Endodermal cell (in vitro differentiated cells): ENCODE data around the gene SLIT3. TPM values are rescaled to one million over a fixed set of nuclear protein-coding genes. Genes with fewer than 3 reads are reported as not detected.

Experiments
- DNase-seq: peaks from one replicate; pipeline ENCODE4 v3.0.0-alpha.2; 2017
- H3K27ac ChIP-seq: 2 replicates; pipeline ENCODE4 v1.5.1; 2013; ENCODE audit warnings: mild to moderate bottlenecking, low read depth, low read length, moderate library complexity
- H3K27me3 ChIP-seq: 2 replicates; pipeline ENCODE4 v1.6.1; 2013; ENCODE audit warnings: mild to moderate bottlenecking, low read length, moderate library complexity; ENCODE audit not compliant: insufficient read depth, control insufficient read depth, poor library complexity, severe bottlenecking
- H3K36me3 ChIP-seq: 2 replicates; pipeline ENCODE4 v1.7.0; 2013; ENCODE audit warnings: mild to moderate bottlenecking, low read length, moderate library complexity; ENCODE audit not compliant: control insufficient read depth, insufficient read depth
- H3K4me1 ChIP-seq: one replicate; pipeline ENCODE4 v1.7.0; 2013; ENCODE audit warnings: low read length; ENCODE audit not compliant: control insufficient read depth, insufficient read depth
- H3K4me3 ChIP-seq: 2 replicates; pipeline ENCODE4 v1.5.1; 2013; ENCODE audit warnings: mild to moderate bottlenecking, low read length, moderate library complexity
- H3K9ac ChIP-seq: 2 replicates; pipeline ENCODE4 v1.6.1; 2013; ENCODE audit warnings: mild to moderate bottlenecking, low read length, moderate library complexity; ENCODE audit not compliant: poor library complexity, severe bottlenecking; ENCODE audit errors: extremely low read depth
- H3K9me3 ChIP-seq: 2 replicates; pipeline ENCODE4 v1.6.1; 2013; ENCODE audit warnings: mild to moderate bottlenecking, low read length, moderate library complexity; ENCODE audit not compliant: control insufficient read depth
- H3K27ac Mint-ChIP-seq: 2 replicates; pipeline ENCODE4 v1.8.0; 2020; ENCODE audit warnings: mixed read lengths
- H3K27me3 Mint-ChIP-seq: 2 replicates; pipeline ENCODE4 v1.8.0; 2021; ENCODE audit warnings: mild to moderate bottlenecking, mixed read lengths; ENCODE audit not compliant: insufficient read depth
- H3K36me3 Mint-ChIP-seq: 2 replicates; pipeline ENCODE4 v1.8.0; 2020; ENCODE audit warnings: low read depth, mixed read lengths
- H3K4me1 Mint-ChIP-seq: 2 replicates; pipeline ENCODE4 v1.8.0; 2020; ENCODE audit warnings: mixed read lengths
- H3K4me3 Mint-ChIP-seq: 2 replicates; pipeline ENCODE4 v1.8.0; 2020; ENCODE audit warnings: mild to moderate bottlenecking, moderate library complexity, mixed read lengths
- H3K9me3 Mint-ChIP-seq: 2 replicates; pipeline ENCODE4 v1.8.0; 2020; ENCODE audit warnings: mild to moderate bottlenecking, mixed read lengths
- CTCF ChIP-seq: fragments of 200-600 bp; sonication (generic); conservative IDR thresholded peaks from 2 replicates; pipeline ENCODE4 v1.5.0; 2021; ENCODE audit warnings: antibody characterized with exemption, mild to moderate bottlenecking
- WGBS, 2 experiments: methylation state at CpG; one replicate each; pipeline versions ENCODE4 v1.1.5 to v1.1.7; 2013; ENCODE audit warnings: missing lambda C conversion rate in 2 of 2, mixed read lengths in 1 of 2; ENCODE audit not compliant: insufficient coverage in 1 of 2, insufficient read length in 1 of 2; 5-methylcytosine and 5-hydroxymethylcytosine counted together
- total RNA-seq, 2 donors: library from RNA; stranded (reverse); fragmentation: NEBNext Ultra II Directional in 1 of 2; extraction: Animal tissue kit (Norgen Biotek cat#: 25700) in 1 of 2; gene quantifications; 2 replicates in 1 of 2; 3 replicates in 1 of 2; pipeline ENCODE4 v1.2.1, GENCODE V29; 2021

Gene SLIT3
- total RNA-seq, 2 donors from 2014 or later: 2.5 to 3.4 TPM

- no peak for TF ChIP-seq CTCF
- Mint-ChIP-seq H3K4me3 (no peak overlapping the region), H3K4me1 (peaks cover 41% of the 10 kb centered on the region), H3K36me3 (no peaks in the 10 kb centered on the region), H3K27me3 (peaks cover 25% of the 10 kb centered on the region), H3K27ac (no peak overlapping the region), H3K9me3 (no peaks in the 10 kb centered on the region)
- DNase-seq: no peak
- Histone ChIP-seq H3K36me3 (no peaks in the 10 kb centered on the region), H3K27ac (no peak overlapping the region), H3K4me1 (peaks cover 9% of the 10 kb centered on the region), H3K9me3 (no peaks in the 10 kb centered on the region), H3K9ac (no peak overlapping the region), H3K4me3 (no peak overlapping the region), H3K27me3 (peaks cover 9% of the 10 kb centered on the region)
- 96 to 100% methylated on average over 2 of the region's 2 CpGs for WGBS, 2 experiments
Measured at GRCh38 chr5:169079697-169080096, 221.2 kb downstream of the SLIT3 start.

GRCh38 chr5:169074839-169075238, 226.1 kb downstream of the SLIT3 start:
- Histone ChIP-seq H3K27ac (no peak overlapping the region), H3K27me3 (peaks cover 18% of the 10 kb centered on the region), H3K4me1 (no peaks in the 10 kb centered on the region), H3K36me3 (no peaks in the 10 kb centered on the region), H3K4me3 (no peak overlapping the region), H3K9ac (no peak overlapping the region), H3K9me3 (no peaks in the 10 kb centered on the region)
- TF ChIP-seq CTCF: no peak
- no peaks in the 10 kb centered on the region for H3K9me3 Mint-ChIP-seq
- H3K4me1 Mint-ChIP-seq: no peaks in the 10 kb centered on the region
- H3K27ac Mint-ChIP-seq: no peak overlapping the region
- no peak overlapping the region for H3K4me3 Mint-ChIP-seq
- H3K27me3 Mint-ChIP-seq: peaks cover 40% of the 10 kb centered on the region
- no peaks in the 10 kb centered on the region for H3K36me3 Mint-ChIP-seq
- DNase-seq: no peak
- 78 to 95% methylated on average over 1 to 3 of the region's 3 CpGs for WGBS, 2 experiments

GRCh38 chr5:169072233-169072632, 228.7 kb downstream of the SLIT3 start:
- Histone ChIP-seq H3K9ac (no peak overlapping the region), H3K4me3 (no peak overlapping the region), H3K36me3 (no peaks in the 10 kb centered on the region), H3K27me3 (peaks cover 18% of the 10 kb centered on the region), H3K9me3 (no peaks in the 10 kb centered on the region), H3K4me1 (no peaks in the 10 kb centered on the region), H3K27ac (no peak overlapping the region)
- Mint-ChIP-seq H3K27me3 (peaks cover 41% of the 10 kb centered on the region), H3K27ac (no peak overlapping the region), H3K36me3 (no peaks in the 10 kb centered on the region), H3K4me3 (no peak overlapping the region), H3K9me3 (no peaks in the 10 kb centered on the region), H3K4me1 (no peaks in the 10 kb centered on the region)
- TF ChIP-seq CTCF: no peak
- no peak for DNase-seq
